Measurements from ENCODE around the gene PRDM15. TPM values are rescaled to one million over a fixed set of nuclear protein-coding genes. Genes with fewer than 3 reads are reported as not detected.

Gene PRDM15
- total RNA-seq, 1 experiment from 2014 or later, result 9.9 TPM

DNA sequence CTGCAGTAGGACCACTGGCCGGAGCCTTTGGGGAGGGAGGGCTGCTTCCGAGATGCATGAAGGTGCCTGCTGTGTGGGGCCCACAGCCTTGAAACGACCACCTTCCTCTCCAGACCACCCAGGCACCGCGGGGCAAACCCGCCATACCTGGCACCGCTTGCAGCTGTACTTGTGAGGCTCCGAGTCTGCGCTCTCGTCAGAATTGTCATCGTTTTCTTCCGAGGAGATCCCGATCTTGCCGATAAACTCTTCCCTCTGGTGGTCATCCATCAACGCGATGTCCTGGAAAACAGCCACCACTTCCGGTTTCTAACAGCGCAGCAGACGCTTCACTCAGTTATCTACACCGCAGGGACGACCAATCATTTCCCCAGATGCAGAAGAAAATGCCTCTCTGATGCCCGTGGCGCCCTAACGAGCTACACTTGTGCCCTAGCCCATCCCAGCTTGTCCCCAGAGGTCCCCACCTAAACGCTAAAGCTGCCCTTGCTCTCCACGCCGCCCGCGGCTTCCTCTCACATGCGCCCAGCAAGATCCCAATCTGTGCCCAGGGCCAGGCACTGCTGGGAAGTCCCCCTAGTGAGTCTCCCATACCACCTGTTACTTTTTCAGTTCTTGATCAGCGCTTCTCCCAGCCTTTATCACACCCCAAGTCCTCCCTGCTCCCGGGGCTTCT is 57.2 kb downstream of the PRDM15 start:
- H3K14ac ChIP-seq (ENCODE audit: insufficient read depth, low read length), result no peak overlapping the region; the same call in 1 of the 2 replicates
- no peak overlapping the region for H2AK5ac ChIP-seq (ENCODE audit: insufficient read length, low read length)
- no peaks in the 10 kb centered on the region for H4K20me1 ChIP-seq (ENCODE audit: control insufficient read depth, insufficient read depth, insufficient read length)
- Mint-ChIP-seq H3K4me1 (no peaks in the 10 kb centered on the region), H3K27me3 (ENCODE audit: low read depth) (no peaks in the 10 kb centered on the region), H3K9me3 (no peaks in the 10 kb centered on the region), H3K4me3 (no peak overlapping the region), H3K36me3 (ENCODE audit: insufficient read depth in 1 of 3, low read depth in 3 of 3) (peaks cover 0 to 28% (median 17%) of the 10 kb centered on the region in 3 experiments; a peak in 5 of 7 replicates), H3K27ac (peak overlapping the region in 1 of 3 experiments; percentile 47; a peak in 1 of 7 replicates)
- TF ChIP-seq, protein P1, sequence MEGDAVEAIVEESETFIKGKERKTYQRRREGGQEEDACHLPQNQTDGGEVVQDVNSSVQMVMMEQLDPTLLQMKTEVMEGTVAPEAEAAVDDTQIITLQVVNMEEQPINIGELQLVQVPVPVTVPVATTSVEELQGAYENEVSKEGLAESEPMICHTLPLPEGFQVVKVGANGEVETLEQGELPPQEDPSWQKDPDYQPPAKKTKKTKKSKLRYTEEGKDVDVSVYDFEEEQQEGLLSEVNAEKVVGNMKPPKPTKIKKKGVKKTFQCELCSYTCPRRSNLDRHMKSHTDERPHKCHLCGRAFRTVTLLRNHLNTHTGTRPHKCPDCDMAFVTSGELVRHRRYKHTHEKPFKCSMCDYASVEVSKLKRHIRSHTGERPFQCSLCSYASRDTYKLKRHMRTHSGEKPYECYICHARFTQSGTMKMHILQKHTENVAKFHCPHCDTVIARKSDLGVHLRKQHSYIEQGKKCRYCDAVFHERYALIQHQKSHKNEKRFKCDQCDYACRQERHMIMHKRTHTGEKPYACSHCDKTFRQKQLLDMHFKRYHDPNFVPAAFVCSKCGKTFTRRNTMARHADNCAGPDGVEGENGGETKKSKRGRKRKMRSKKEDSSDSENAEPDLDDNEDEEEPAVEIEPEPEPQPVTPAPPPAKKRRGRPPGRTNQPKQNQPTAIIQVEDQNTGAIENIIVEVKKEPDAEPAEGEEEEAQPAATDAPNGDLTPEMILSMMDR (conservative IDR thresholded peaks at IDR 0.05), result 0 out of 3 replicates have a peak, but pooled peaks have one; percentile 15
- no peak overlapping the region for H3K4me2 ChIP-seq (ENCODE audit: insufficient read depth, insufficient read length, low read length)
- no peak overlapping the region for H3K4ac ChIP-seq (ENCODE audit: low read depth, low read length)
- H3K18ac ChIP-seq (ENCODE audit: insufficient read length, low read depth, low read length), result no peak overlapping the region
- H4K91ac ChIP-seq (ENCODE audit: insufficient read length, low read depth, low read length), result no peak overlapping the region
- no peak overlapping the region for H3T11ph ChIP-seq (ENCODE audit: low read length)
- no peak for DNase-seq
- no peaks in the 10 kb centered on the region for H3K9me3 ChIP-seq (ENCODE audit: control insufficient read depth, low read depth, low read length)
- no peak overlapping the region for H4K8ac ChIP-seq (replicated peaks; ENCODE audit: insufficient read length, low read depth, low read length)
- H2BK15ac ChIP-seq (ENCODE audit: low read depth, low read length), result no peak overlapping the region
- H3K23ac ChIP-seq (ENCODE audit: insufficient read length, low read depth, low read length), result no peak overlapping the region
- no peak overlapping the region for H2BK20ac ChIP-seq (ENCODE audit: low read depth, low read length, poor library complexity, severe bottlenecking)
- H2BK120ac ChIP-seq (ENCODE audit: low read depth, low read length, poor library complexity, severe bottlenecking), result no peak overlapping the region
- no peak overlapping the region for H3K27ac ChIP-seq (ENCODE audit: insufficient read length, low read depth, low read length)
- H2AFZ ChIP-seq (ENCODE audit: low read length), result no peak overlapping the region
- no peaks in the 10 kb centered on the region for H3K27me3 ChIP-seq (ENCODE audit: insufficient read depth, low read length)
- H3K56ac ChIP-seq (ENCODE audit: insufficient read length, low read depth, low read length), result no peak overlapping the region
- H2BK5ac ChIP-seq (ENCODE audit: insufficient read length, low read length), result no peak overlapping the region
- H4K5ac ChIP-seq (ENCODE audit: insufficient read length, low read depth, low read length), result no peak overlapping the region
- no CpG with 5 or more reads among the region's 32 CpGs for WGBS (ENCODE audit: extremely low coverage, insufficient read length, low lambda C conversion rate)
- H3K79me2 ChIP-seq (ENCODE audit: insufficient read depth, low read length), result no peaks in the 10 kb centered on the region
- no peak overlapping the region for H2BK12ac ChIP-seq (ENCODE audit: insufficient read length, low read depth, low read length)
- no peaks in the 10 kb centered on the region for H3K23me2 ChIP-seq (ENCODE audit: insufficient read length, low read depth, low read length, poor library complexity, severe bottlenecking)
- H3K79me1 ChIP-seq (ENCODE audit: insufficient read depth, low read depth, low read length, poor library complexity, severe bottlenecking), result no peaks in the 10 kb centered on the region
- H3K9ac ChIP-seq (ENCODE audit: extremely low read depth, insufficient read length, low read length), result no peak overlapping the region
- no peaks in the 10 kb centered on the region for H3K4me1 ChIP-seq (ENCODE audit: insufficient read depth, low read length)

Measured in H9 (cell line).